ENCODE data around the gene LRRC2.

GRCh38 chr3:46609212-46609721, 43.2 kb upstream of the LRRC2 start:
- TF ChIP-seq CTCF (IDR thresholded peaks at IDR 0.05) (no peak), POLR2A (IDR thresholded peaks at IDR 0.05) (no peak), EP300 (IDR thresholded peaks at IDR 0.05) (peak in 1 of 2 donors; percentile 54)

Data from tibial nerve (tissue), 4 donors.